ENCODE results near the gene ENPP7. TPM values are rescaled to one million over a fixed set of nuclear protein-coding genes. Genes with fewer than 3 reads are reported as not detected.

The ENPP7 gene
- total RNA-seq, 4 donors from 2014 or later: not detected

DNA sequence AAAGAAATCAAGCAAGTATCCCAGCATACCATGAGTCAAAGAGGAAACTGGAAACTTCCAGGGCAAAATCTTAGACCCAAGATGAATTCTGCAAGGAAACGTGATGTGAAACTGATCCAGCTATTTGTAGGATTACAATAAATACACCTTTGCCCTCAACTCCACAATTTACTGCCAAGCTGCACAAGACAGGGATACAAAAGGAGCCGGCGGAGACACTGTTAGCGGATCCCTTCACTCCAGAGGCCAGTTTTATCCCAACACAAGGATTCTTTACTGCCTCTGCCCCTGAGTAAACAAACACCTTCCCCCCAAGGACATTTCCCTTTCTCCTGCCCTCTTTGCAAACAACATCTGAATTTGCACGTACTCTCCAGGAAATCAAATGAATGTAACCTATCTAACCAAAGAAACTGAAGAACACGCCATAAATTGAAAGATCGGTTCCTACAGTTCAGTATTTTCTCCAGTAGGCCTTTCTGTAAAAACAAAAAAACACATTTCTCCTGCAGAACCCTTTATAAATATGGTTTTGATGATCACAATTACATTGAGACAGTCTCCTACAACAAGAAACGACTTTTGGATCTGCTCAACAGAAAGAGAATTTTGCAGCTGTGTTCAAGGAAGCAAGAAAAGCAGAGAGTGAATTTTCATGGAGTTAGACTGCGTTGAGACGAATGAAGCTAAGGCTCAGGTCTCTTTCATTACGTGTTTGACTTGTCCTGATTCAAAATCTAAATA is 45.8 kb downstream of the ENPP7 start:
- Histone ChIP-seq H3K27ac (peak overlapping the region; percentile 53 to 90 (median 76)), H3K27me3 (peaks cover 4 to 68% of the 10 kb centered on the region in 2 donors), H3K36me3 (no peaks in the 10 kb centered on the region), H3K4me3 (peak overlapping the region in 2 of 4 donors; percentile 26 to 80), H3K9me3 (no peaks in the 10 kb centered on the region), H3K4me1 (peaks cover 0 to 26% (median 4%) of the 10 kb centered on the region in 4 donors)
- TF ChIP-seq EP300 (IDR thresholded peaks at IDR 0.05): peak in 1 of 2 donors; percentile 25
- TF ChIP-seq POLR2A (IDR thresholded peaks at IDR 0.05): no peak
- TF ChIP-seq, protein P1, sequence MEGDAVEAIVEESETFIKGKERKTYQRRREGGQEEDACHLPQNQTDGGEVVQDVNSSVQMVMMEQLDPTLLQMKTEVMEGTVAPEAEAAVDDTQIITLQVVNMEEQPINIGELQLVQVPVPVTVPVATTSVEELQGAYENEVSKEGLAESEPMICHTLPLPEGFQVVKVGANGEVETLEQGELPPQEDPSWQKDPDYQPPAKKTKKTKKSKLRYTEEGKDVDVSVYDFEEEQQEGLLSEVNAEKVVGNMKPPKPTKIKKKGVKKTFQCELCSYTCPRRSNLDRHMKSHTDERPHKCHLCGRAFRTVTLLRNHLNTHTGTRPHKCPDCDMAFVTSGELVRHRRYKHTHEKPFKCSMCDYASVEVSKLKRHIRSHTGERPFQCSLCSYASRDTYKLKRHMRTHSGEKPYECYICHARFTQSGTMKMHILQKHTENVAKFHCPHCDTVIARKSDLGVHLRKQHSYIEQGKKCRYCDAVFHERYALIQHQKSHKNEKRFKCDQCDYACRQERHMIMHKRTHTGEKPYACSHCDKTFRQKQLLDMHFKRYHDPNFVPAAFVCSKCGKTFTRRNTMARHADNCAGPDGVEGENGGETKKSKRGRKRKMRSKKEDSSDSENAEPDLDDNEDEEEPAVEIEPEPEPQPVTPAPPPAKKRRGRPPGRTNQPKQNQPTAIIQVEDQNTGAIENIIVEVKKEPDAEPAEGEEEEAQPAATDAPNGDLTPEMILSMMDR (IDR thresholded peaks at IDR 0.05): no peak
- DNase-seq (ENCODE audit: low spot score in 2 of 2): no peak
- 54 to 57% methylated on average over 11 of the region's 11 CpGs for WGBS, 2 donors

GRCh38 chr17:79777120-79777893 is 46.6 kb downstream of the ENPP7 start:
- Histone ChIP-seq H3K36me3 (peaks cover 0 to 6% (median 0%) of the 10 kb centered on the region in 3 donors), H3K27ac (peak overlapping the region; percentile 53 to 90 (median 76)), H3K9me3 (no peaks in the 10 kb centered on the region), H3K4me1 (peaks cover 0 to 26% (median 4%) of the 10 kb centered on the region in 4 donors), H3K27me3 (peaks cover 4 to 68% of the 10 kb centered on the region in 2 donors), H3K4me3 (peak overlapping the region; percentile 26 to 80 (median 54))
- TF ChIP-seq, protein P1 (IDR thresholded peaks at IDR 0.05): peak in 4 of 5 experiments; percentile 16 to 39 (median 28)
- TF ChIP-seq POLR2A (IDR thresholded peaks at IDR 0.05) (no peak), EP300 (IDR thresholded peaks at IDR 0.05) (no peak)
- no peak for DNase-seq (ENCODE audit: low spot score in 2 of 2)
- WGBS, 2 donors: 4 to 6% methylated on average over 28 to 41 of the region's 51 CpGs

GRCh38 chr17:79777894-79778503 is 47.3 kb downstream of the ENPP7 start, which contains the start of gene CBX2:
Gene CBX2, plus strand, starts transcription at chr17:79778148. Its CDS starts 88 bp downstream, at chr17:79778236.
- DNase-seq (ENCODE audit: low spot score in 2 of 2): peak in 1 of 2 donors; percentile 39
- H3K4me3 ChIP-seq: peak within 1 kb of the TSS; percentile 51 to 80 (median 60)
- H3K36me3 ChIP-seq: peaks cover 0 to 10% (median 0%) of the 10 kb centered on the region in 3 donors
- TF ChIP-seq POLR2A (IDR thresholded peaks at IDR 0.05) (peak in 1 of 2 donors; percentile 25), EP300 (IDR thresholded peaks at IDR 0.05) (no peak)
- H3K27ac ChIP-seq: peak within 1 kb of the TSS; percentile 55 to 90 (median 76)
- H3K9me3 ChIP-seq: no peaks in the 10 kb centered on the region
- peaks cover 0 to 26% (median 4%) of the 10 kb centered on the region in 4 donors for H3K4me1 ChIP-seq
- peaks cover 4 to 61% of the 10 kb centered on the region in 2 donors for H3K27me3 ChIP-seq
- WGBS, 2 donors: 0% methylated on average over 1 to 9 of the region's 96 CpGs

DNA sequence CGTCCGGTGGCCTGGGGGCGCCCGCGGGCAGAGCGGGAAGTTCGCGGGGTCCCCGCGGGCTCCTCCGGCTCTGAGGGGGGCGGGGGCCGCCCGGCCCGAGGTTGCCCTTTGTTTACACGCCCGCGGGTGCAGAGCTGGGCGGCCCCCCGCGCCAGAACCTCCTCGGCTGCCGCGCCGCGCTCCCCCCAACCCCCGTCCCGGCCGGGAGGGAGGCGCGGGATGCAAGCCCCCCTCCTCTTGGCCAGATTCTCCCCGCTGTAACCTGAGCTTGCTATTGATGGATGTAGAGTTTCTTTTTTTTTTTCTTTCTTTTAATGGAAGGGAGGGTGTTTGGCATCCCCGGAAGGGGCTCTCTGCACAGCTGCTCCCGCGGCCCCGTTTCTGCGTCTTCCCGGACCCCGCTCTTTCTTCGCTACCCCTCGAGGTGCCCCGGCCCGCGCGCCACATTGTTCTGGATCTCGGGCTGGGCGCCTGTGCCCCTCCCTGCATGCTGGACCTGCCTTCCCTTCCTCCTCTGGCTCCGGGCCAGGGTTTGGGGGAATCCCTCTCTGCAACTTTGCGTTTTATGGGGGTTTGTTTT is 47.9 kb downstream of the ENPP7 start:
- Histone ChIP-seq H3K4me3 (peak overlapping the region; percentile 51 to 80 (median 60)), H3K4me1 (peaks cover 0 to 26% (median 4%) of the 10 kb centered on the region in 4 donors), H3K27me3 (peaks cover 4 to 55% of the 10 kb centered on the region in 2 donors), H3K9me3 (no peaks in the 10 kb centered on the region), H3K27ac (peak overlapping the region; percentile 49 to 83 (median 66)), H3K36me3 (peaks cover 0 to 13% (median 0%) of the 10 kb centered on the region in 3 donors)
- 4% methylated on average over 30 to 38 of the region's 49 CpGs for WGBS, 2 donors
- no peak for TF ChIP-seq POLR2A (IDR thresholded peaks at IDR 0.05)
- TF ChIP-seq, protein P1 (IDR thresholded peaks at IDR 0.05): no peak
- no peak for TF ChIP-seq EP300 (IDR thresholded peaks at IDR 0.05)
- DNase-seq (ENCODE audit: low spot score in 2 of 2): no peak

DNA sequence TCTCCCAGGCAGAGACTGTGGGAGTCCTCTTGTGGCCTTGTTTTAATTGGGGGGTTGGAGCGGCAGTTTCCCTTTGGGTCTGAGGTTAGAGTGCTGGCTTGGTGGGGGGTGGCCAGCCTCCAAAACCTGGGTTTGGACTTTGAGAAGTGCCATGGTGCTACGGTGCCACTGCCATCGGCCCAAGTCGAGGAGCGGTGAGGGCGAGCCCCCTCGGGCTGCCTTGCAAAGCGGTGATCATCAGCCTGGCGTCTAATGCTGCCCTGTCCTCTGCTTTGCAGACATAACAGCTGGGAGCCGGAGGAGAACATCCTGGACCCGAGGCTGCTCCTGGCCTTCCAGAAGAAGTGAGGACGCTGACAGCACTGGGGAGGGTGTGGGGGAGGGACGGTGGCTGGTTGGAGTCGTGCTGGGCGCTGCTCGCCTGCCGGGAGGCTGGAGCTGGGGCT is 48.4 kb downstream of the ENPP7 start:
- Histone ChIP-seq H3K4me3 (peak overlapping the region in 2 of 4 donors; percentile 51 to 80), H3K4me1 (peaks cover 0 to 26% (median 4%) of the 10 kb centered on the region in 4 donors), H3K36me3 (peaks cover 0 to 18% (median 0%) of the 10 kb centered on the region in 3 donors), H3K27me3 (peaks cover 4 to 50% of the 10 kb centered on the region in 2 donors), H3K27ac (peak overlapping the region in 2 of 4 donors; percentile 55 to 83), H3K9me3 (no peaks in the 10 kb centered on the region)
- TF ChIP-seq, protein P1 (IDR thresholded peaks at IDR 0.05): no peak
- DNase-seq (ENCODE audit: low spot score in 2 of 2): no peak
- 42 to 50% methylated on average over 10 to 17 of the region's 17 CpGs for WGBS, 2 donors
